NCI-H2171 treated with DMSO at 0.1 percent for 48 hours (cell line): ENCODE data around the gene TMEM92.
"Not testable (repeated sequence)": the region's sequence is repeated elsewhere in the genome, so short reads cannot be mapped to it uniquely, and the experiment has no call there.

Source experiments
- DNase-seq: peaks from one replicate; lab custom pipeline; 2025; lab: John Stamatoyannopoulos, UW

TMEM92 gene

DNA sequence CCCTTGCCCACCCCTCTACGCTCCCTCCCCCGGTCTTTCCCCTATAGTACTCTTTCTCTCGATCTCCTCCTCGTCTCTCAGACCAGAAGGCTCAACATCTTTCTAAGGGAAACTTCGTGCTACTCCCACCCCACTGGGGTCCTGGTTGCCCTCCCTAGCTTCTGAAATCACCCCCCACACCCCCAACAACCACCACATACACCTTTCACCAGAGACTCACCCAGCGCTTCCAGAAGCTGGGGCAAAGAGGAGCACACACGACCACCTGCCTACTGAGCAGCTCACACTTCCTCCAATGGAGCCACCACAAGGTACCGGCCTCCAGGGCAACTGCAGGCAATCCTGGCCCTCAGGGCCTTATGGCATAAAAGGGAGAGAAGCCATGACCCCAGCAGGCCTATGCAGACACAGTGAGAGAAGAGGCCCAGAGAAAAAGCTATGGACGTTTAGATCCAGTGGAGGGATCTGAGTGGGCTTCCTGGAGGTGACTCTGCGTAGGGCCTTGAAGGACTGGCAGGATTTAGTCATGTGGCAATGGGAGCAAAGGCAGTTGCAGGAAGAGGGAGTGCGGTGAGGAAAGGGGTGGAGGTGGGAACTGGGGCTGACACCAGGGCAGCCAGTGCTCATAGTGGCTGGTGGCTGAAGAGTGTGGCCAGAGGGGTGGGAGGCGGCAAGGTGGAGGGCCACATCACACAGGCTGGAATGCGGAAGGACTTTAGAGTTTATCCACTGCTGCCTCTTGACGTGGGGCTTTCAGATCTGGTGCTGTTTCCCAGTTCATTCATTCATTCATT is 12.1 kb upstream of the TMEM92 start:
- no peak for DNase-seq

DNA sequence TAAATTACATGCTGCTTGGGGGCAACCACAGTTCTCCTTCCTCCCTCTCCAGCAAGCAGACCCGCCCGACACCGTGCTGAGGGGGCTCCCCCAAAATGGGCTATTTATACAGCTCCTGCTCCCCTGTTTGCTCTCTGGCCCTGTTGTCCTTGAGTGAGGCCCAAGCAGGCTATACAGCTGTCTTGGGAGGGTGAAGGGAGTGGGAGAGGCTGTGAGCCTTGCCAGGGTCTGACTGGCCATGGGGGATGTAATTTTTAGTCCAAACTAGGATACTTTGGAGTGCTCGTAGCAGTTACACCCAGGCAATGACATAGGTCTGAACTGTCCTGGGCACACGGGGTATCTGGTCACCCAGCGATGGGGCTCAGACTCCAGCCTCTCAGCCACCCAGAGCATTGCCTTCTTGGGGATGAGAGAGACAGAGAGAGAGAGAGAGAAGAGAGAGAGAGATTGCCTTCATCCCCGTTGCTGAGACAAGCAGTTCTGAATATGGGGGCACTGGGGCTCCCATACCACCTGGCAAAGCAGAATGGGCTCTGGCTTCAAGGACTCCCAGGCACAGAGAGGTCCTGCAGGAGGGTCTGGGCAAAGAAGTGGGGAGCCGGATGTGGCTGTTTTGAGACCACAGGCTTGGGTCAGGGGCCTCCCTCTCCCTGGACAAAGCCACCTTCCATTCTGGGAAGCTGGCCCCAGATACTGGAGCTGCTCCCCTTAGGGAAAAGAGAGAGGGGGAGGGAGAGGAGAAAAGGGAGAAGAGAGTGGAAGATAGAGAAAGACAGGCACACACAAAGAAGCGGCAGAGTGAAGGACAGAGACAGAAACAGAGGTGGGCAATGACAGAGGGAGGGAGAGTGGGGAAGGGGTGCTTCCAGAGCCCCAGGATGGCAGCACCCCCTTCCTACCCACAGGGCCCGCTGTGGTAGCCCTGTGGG is 10.7 kb upstream of the TMEM92 start:
- DNase-seq: no peak

DNA sequence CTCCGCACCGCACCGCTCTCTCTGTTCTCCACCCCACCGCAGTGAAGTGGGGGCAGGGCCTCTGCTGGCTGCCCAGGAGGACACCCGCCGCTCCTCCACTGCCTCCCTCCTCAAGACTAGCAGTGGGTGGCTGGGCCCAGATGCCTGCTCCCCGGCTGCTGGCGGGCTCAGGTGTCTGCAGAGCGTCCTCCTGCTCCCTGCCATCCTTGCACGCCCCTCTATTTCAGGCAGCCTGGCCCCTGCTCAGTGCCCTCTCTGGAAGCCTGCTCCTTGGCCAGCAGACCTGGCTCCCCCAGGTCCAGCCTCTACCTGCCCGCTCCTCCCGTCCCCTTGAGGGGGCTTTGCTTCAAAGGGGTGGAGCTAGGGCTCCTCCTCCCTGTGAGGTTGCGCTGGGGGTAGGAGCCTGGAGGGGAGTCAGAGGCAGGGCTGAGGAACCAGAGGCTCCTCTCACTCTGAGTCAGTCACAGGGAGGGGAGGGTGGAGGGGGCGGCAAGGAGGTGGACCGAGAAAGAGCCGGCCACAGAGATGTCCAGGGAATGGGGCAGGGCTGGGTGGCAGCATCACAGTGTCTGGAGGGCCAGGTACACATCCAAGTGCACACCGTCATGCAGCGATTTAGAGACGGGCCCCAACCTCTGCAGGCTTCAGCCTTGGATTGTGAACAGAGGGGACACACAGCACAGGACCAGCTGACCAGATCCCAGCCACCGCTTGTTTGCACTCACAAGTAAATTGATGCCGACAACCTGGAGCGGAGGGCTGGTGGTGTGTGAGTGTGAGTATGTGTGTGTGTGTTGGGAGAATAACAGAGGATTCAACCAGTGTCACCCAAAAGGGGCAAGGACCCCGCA is 9.8 kb upstream of the TMEM92 start:
- DNase-seq: peak; percentile 65

DNA sequence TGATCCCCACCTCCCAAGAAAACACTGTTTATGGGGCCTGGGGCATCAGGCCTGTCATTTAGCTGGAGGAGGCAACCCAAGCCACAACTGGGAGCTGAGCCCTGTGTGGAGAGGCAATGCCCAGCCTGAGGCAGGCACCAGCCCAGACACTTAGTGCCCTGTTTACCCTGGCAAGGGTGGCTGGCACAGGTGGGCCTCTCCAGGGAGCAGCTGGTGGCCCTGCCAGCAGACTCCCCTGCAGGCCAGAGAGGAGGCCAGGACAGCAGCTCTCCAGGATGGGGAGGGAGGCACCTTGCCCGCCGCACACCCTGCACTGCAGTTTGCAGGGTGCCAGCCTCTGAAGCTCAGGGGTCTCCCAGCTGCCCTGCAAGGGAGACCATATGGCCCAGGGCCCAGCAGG is 9.1 kb upstream of the TMEM92 start:
- no peak for DNase-seq

DNA sequence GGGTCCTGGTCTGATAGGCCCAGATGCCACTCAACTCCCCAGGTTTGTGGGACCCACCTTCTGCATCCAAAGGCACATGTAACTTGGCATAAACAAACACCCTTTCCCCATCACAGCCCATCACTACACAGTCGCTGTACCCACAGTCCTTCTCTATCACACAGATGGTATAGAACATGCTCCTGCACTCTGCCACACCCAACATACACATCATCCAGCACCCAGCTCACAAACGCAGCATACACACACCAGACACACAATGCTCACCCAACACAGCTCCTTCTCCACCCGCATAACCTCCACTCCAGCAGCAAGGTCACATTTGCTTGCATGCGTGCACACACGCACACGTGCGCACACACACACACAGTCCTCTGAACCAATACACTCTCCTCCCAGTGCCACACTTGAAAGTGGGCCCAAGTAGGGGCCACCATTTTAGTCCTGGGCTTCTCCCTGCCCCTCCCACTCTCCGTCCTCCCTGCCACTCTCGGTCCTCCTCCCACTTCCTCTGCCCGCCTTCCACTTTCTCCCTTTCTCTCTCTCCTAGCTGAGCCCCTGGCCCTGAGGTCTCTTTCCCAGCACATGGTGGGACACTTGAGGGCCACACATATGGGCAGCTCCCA is 8.5 kb upstream of the TMEM92 start:
- no peak for DNase-seq

DNA sequence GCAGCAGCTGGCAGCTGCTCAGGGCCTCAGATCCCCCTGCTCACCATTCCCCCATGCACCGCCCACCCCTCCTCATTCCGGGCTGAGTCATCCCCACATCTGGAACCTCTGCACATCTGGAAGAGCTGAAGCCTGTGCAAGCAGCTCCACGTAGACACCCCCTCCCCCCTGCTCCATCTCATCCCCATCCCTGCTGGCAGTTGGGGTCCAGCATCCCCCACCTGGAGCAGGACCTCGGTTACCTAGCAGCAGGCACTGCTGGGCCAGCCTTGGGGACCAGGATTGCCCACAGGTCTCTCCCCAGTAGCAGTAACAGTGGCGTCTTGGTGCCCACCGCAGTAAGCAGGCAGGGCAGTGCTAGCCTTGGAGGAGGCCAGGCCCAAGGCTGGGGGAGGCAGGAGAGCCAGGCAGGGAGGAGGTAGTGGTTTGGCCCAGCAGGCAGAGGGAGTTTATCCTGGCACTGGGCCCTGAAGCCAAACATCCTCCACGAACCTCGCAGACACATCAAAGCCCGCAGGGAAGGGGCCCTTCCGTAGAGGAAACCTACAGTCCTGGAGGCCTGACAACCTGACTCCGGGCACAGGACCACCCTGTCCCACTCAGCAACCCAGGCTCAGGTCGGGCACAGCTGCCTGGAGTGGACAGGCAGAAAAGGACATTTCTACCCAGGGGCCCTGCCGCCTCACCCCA is 7.7 kb upstream of the TMEM92 start:
- DNase-seq: no peak

DNA sequence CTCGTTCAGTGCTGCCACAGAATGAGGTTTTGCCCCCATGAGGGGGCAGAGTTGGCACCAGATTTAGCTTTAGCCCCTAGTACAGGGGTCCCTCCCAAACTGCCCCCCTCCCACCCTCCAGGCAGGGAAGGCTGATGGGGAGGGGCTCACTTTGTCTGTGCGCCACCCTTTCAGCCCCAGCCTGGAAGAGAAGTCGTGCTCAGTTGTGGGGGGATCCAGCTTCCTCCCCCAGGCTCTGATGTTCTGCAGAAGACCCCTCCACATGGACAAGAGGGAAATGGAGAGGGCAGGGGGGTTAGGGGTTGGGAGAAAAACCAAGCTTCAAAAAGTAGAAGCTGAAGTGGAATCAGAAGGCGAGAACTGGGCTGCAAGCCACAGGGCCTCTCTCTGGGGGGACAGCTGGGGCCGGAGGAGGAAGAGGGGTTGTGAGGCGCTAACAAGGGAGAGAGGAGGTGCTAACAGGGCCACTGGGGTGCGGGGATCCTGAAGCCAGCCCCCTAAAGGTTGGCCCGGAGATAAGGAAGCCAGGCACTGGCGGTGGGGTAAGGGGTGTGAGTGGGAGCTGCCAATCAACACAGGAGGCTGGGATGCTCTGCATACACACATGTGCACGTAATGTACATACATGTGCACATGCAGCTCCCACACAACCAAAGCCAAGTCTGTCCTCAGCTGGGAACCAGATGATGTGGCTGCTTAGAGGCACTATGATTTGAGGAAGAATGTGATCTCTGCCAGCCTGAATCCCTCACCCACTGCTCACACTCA is 7.0 kb upstream of the TMEM92 start:
- DNase-seq: no peak

DNA sequence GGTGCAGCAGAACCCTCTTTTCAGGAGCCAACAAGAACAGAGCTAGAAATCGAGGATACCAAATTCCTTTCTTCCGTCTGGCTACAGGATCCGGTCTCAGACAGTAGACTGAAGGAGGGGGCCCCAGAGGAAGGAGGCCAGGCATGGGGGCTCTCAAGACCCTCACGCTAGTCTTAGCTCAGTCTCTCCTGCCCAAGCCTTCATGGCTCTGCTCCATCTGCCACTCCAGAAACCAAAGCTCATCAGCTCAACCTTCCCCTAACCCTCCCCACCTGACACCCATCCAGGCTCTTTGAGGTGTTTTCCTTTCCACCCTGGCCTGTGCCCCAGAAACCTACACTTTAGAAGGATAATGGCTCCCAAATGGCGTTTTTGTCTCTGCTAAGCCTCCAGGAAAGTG is 6.2 kb upstream of the TMEM92 start:
- DNase-seq: no peak

DNA sequence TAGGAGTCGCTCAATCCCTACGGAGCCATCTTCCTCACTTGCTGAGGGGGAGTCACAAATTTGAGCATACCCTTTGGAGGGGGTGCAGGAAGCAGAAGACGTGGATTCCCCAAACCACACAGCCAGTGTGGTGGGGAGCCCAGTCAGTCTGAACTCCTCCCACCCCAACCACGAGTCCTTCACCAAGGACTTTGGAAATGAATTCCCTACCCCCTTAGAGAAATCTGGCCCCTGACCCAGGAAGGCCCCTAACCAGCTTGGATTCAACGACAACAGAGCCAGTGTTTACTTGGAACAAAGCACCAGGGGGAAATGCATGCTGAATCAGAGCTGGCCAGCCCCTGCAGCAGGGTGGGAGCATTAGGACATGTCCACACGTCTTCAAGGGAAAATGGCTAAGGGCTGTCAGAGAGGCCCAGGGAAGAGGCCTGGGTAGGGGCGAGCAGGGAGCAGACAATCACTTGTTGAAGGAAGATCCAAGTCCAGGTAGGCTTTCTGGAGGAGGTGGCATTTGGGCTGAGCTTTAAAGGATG is 5.5 kb upstream of the TMEM92 start:
- DNase-seq: no peak

DNA sequence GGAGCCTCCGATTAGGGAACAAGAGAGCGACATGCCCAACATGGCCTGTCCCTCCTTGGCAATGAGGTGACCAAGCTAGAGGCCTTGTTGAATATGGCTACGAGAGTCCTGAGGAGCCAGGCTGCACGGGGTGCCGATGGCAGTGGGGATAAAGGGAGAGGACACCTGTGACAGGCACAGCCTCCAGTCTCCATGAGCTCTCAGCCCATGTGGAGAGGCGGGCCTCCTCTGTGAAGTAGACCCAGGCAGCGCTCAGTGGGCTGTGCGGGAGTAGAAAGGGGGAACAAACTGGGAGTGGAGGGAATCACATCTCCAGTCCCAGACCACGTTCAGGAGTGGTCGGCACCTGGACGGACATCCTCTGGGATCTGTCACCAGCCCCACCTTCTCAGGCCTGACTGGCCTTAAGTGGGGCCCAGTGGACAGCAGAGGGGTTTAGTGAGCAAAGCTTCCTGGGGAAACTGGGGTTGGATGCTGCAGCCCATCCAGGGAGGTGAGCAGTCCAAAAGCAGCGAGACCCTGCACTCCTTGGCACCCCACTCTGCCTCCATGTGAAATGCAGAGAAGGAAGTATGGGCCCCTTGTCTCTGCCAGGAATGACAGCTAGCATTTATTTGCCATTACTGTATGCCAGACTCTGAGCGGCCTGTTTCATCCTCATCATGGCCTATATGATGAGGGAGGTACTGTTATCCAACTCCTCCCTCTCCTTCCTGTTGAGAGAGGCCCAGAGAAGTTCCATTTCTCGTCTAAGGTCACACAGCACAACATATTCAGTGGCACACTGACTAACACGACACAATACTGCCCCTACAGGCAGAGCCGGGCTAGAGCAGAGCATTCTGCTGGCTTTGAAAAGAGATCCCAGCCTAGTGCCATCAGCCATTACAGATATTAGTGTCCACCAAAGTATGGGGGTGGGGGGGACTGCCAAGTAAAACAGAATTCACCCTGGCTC is 4.5 kb upstream of the TMEM92 start:
- DNase-seq: peak; percentile 47

DNA sequence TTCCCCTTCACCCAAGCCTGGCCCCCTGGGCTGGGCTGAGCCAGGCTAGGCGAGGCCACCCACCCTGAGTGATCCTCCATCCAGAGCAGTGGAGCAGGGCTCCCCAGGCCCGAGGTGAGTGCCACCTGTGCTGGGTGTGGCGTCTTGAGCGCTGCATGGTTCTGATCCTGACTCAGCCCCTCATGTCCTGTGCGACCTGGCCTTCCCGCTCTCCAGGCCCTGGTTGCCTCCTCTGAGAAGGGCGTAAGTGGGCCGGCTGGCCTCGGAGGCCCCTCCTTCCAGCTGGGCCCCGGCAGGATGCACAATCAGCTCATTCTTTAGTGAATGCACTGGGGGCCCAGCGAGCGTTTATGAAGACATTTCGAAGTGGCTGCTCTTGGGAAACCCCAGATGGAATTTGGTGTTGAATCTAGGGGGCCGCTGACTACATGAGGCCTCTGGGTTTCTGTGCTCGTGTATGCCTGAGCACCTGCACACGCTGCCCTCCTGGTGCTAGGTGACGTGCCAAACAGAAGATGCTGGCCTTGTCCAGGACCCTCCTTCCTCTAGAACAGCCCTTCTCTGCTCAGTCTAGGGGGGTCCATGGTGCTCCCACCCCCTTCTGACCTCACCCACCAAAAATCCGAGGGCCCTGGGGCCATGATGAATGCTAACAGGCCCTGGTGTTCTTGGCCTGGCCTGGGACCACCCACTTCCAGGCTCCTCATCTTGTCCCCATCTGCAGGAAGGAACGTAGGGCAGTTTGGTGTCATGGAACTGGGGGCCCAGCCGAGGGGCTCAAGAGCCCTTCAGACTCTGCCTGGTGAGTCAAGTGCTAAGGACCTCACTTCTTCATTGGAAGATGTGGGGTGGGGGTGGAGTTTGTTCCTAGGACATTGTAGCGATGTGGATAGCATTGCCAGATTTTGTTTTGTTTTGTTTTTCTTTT is 3.6 kb upstream of the TMEM92 start:
- no peak for DNase-seq

DNA sequence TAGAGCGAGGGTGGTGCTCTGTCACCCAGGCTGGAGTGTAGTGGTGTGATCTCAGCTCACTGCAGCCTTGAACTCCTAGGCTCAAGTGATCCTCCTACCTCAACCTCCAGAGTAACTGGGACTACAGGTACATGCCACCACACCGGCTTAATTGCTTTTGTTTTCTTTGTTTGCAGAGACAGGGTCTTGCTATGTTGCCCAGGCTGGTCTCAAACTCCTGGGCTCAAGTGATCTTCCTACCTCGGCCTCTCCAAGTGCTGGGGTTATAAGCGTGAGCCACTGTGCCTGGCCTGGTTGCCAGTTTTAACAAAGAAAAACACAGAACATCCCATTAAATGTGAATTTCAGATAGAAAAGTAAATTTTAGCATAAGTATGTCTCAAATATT is 2.9 kb upstream of the TMEM92 start:
- DNase-seq: not testable (repeated sequence)

DNA sequence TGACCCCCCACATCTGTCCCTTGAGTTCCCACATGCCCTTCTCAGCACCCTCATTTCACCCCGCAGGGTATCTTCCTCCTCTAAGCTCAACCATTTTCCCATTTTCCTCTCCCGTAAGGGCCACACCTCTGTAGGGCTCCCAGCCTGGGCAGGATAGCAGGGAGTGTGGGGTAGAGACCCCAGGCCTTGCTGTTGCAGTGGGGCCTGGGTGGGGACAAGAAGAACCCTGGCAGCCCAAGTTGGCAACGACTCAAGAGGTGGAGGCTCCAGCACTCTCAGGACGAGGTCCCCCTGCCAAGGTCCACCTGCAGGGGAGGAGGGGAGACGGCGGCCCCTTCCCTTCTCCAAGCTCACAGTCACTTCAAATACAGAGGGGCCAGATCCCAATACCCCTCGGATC is 2.0 kb upstream of the TMEM92 start:
- no peak for DNase-seq

DNA sequence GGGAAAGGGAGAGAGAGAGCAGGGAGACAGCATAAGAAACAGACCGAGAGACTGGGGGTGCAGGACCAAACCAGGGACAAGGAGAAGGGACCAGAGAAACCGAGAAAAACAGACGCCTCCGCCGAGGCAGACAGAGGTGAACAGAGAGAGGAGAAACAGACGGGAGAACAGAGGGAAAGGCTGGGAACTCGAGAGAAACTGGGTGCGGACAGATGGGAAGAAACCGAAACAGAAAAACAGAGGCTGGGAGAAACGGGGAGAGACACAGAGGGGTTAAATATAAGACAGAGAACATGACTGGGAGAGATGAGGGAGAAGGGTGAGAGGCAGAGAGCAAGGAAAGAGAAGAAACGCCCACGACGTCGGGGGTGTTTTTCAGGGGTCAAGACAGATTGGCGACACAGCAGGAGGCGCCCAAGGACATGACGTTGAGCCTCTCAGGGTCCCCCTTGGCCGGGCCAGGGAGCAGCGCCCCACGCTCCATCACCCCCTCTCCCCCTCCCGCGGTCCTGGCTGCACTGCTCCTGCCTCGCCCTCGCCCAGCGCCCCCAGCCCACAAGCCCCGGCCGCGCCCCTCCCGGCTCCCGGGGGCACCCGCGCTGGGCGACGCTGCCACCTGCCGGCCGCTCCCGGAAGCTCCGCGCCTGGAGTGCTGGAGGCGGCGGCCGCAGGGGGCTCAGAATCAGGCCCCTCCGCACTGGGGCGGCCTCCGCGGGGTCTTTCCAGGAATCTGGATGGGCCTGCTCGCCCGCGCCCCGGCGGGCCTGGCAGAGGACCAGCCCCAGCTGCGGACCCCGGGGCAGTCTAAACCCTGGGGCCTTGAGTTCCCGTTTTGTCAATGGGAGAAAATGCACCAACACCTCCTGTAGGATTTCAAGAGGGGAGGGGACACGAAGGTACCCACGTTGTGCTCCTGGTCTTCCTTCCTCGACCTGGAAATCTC is 1.3 kb upstream of the TMEM92 start:
- DNase-seq: peak; percentile 71

DNA sequence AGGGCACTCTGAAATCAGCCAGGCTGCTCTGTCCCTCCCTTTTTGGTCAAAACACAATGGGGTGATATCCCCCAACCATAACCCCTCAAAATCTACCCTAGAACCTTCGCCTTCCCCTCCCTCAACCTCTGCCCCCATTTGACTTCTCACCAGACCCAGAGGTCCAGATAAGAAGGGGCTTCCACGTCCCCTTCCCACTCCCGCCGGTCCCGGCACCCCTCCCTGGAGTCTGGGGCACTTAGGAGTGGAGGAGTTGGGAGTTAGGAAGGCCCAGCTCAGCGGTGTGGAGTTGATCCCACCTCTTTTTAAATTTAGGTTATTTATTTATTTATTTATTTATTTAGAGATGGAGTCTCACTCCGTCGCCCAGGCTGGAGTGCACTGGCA is 619 bp upstream of the TMEM92 start:
- DNase-seq: no peak

DNA sequence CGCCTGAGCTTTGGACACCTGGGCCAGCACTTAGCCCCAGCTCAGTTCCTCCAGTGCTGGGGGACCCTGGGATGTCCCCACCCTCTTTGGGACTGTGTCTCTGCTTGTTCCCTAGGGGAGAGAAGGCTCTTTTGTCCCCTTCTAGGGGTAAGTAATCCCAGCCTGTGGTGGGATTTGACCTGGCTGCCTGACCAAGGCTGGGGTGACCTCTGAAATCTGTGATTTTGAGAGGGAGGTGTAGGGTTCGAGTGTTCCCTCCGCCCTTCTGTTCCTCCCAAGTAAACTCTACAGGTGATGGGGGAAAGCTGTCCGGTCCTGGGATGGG is 593 bp downstream of the TMEM92 start:
- no peak for DNase-seq

DNA sequence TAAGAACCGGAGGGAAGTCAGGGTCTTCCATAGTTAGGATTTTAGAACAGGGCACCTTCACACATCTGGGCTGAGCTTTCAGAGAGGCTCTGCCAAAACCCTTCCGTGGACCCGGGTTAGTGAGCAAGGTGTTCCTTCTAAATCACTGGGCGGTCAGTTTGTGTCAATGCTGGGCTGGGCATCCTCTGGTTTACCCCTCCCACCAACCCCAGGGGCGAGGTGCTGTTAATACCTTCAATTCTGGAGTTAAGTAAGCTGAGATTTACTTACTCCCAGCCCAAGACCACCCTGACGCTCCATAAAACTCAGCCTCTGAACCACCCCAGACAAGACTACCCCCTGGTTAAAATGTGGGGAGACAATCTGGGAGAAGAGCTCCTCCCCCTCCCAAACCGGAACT is 1.0 kb downstream of the TMEM92 start:
- DNase-seq: no peak
